HepG2 (cell line): ENCODE data around the gene KIAA0232. TPM values are rescaled to one million over a fixed set of nuclear protein-coding genes. Genes with fewer than 3 reads are reported as not detected.

Experiments
- ARID3A ChIP-seq: IDR thresholded peaks from 2 replicates; pipeline ENCODE4 v1.6.1; 2012; ENCODE audit warnings: low read depth, low read length, improper control_type of control experiment
- FLYWCH1 ChIP-seq: sonication (generic); formaldehyde crosslinking; IDR thresholded peaks from 2 replicates; pipeline ENCODE4 v1.8.1; 2023; ENCODE audit warnings: mild to moderate bottlenecking, missing genetic modification reagents
- GTF3A ChIP-seq: sonication (generic); formaldehyde crosslinking; conservative IDR thresholded peaks from 2 replicates; pipeline ENCODE4 v1.4.0; 2020; ENCODE audit warnings: mild to moderate bottlenecking, missing genetic modification reagents
- HIVEP1 ChIP-seq: sonication (generic); formaldehyde crosslinking; IDR thresholded peaks from 2 replicates; pipeline ENCODE4 v1.4.0; 2020; ENCODE audit warnings: mild to moderate bottlenecking, missing genetic modification reagents
- HMG20A ChIP-seq: IDR thresholded peaks from 2 replicates; pipeline ENCODE4 v1.6.1; 2016; ENCODE audit warnings: borderline replicate concordance
- HNF4G ChIP-seq, 2 experiments: sonication (generic) in 1 of 2; formaldehyde crosslinking in 1 of 2; IDR thresholded peaks; 2 replicates each; pipeline versions ENCODE4 v1.4.0 to v1.6.1; 2011 to 2020; ENCODE audit warnings: borderline replicate concordance in 2 of 2, low read depth in 2 of 2, mild to moderate bottlenecking in 2 of 2, low read length in 1 of 2, missing genetic modification reagents in 1 of 2, moderate library complexity in 1 of 2
- IRX3 ChIP-seq: sonication (generic); formaldehyde crosslinking; IDR thresholded peaks from 2 replicates; pipeline ENCODE4 v1.8.1; 2023; ENCODE audit warnings: mild to moderate bottlenecking, low read depth, missing genetic modification reagents, borderline replicate concordance
- MXD1 ChIP-seq: sonication (generic); formaldehyde crosslinking; IDR thresholded peaks from 2 replicates; pipeline ENCODE4 v1.4.0; 2020; ENCODE audit warnings: mild to moderate bottlenecking, missing genetic modification reagents
- MYPOP ChIP-seq: sonication (generic); formaldehyde crosslinking; IDR thresholded peaks from 2 replicates; pipeline ENCODE4 v1.8.1; 2023; ENCODE audit warnings: mild to moderate bottlenecking, moderate library complexity, missing genetic modification reagents
- RAD51 ChIP-seq: fragments of 450-650 bp; IDR thresholded peaks from 2 replicates; pipeline ENCODE4 v1.6.1; 2016; ENCODE audit warnings: borderline replicate concordance
- STAT5B ChIP-seq: sonication (generic); formaldehyde crosslinking; IDR thresholded peaks from 2 replicates; pipeline ENCODE4 v1.4.0; 2020; ENCODE audit warnings: missing genetic modification reagents
- TFDP1 ChIP-seq: IDR thresholded peaks from 2 replicates; pipeline ENCODE4 v1.6.1; 2016; ENCODE audit warnings: missing compliant biosample characterization, missing genetic modification reagents, borderline replicate concordance
- THAP9 ChIP-seq: sonication (generic); formaldehyde crosslinking; IDR thresholded peaks from 2 replicates; pipeline ENCODE4; 2020; ENCODE audit warnings: missing genetic modification reagents, mild to moderate bottlenecking, borderline replicate concordance
- XRCC5 ChIP-seq: fragments of 200-400 bp; formaldehyde crosslinking; optimal IDR thresholded peaks from 2 replicates; pipeline ENCODE3; 2017; ENCODE audit warnings: mild to moderate bottlenecking, low read length
- ZBTB7A ChIP-seq: sonication (generic); formaldehyde crosslinking; IDR thresholded peaks from 2 replicates; pipeline ENCODE4 v1.8.0; 2022; ENCODE audit warnings: mild to moderate bottlenecking, missing genetic modification reagents
- ZFP1 ChIP-seq: IDR thresholded peaks from 2 replicates; pipeline ENCODE4 v1.6.1; 2016
- ZNF337 ChIP-seq: sonication (generic); formaldehyde crosslinking; IDR thresholded peaks from 2 replicates; pipeline ENCODE4 v1.5.1; 2020; ENCODE audit warnings: missing genetic modification reagents, low read depth, mild to moderate bottlenecking, borderline replicate concordance
- ZNF567 ChIP-seq: sonication (generic); formaldehyde crosslinking; IDR thresholded peaks from 2 replicates; pipeline ENCODE4 v1.8.1; 2023; ENCODE audit warnings: mild to moderate bottlenecking, missing genetic modification reagents, borderline replicate concordance
- ZNF572 ChIP-seq: sonication (generic); formaldehyde crosslinking; IDR thresholded peaks from 2 replicates; pipeline ENCODE4 v1.5.1; 2020; ENCODE audit warnings: mild to moderate bottlenecking, missing genetic modification reagents
- ZNF597 ChIP-seq: sonication (generic); formaldehyde crosslinking; IDR thresholded peaks from 2 replicates; pipeline ENCODE4 v1.5.0; 2020; ENCODE audit warnings: missing genetic modification reagents
- ZNF720 ChIP-seq: sonication (generic); formaldehyde crosslinking; IDR thresholded peaks from 2 replicates; pipeline ENCODE4 v1.4.0; 2020; ENCODE audit warnings: missing genetic modification reagents
- polyA plus RNA-seq, 8 experiments: library from polyadenylated mRNA; depleted of rRNA in 3 of 8; stranded (reverse) in 7 of 8; unstranded in 1 of 8; fragments of >200 nt; fragmentation: Illumina TruSeq in 4 of 8; extraction: Trizol in 4 of 8; gene quantifications; 2 replicates each; pipeline versions ENCODE4 v1.2.1 to v1.2.3, GENCODE V29; 2011 to 2016; ENCODE audit warnings: low read depth in 4 of 8, missing spikeins in 1 of 8, mixed read lengths in 1 of 8; ENCODE audit not compliant: insufficient read depth in 1 of 8
- total RNA-seq, 5 experiments: library from RNA; depleted of rRNA; stranded (reverse); fragments of >200 nt; fragmentation: Illumina TruSeq; extraction: Trizol; gene quantifications; 2 replicates each; pipeline ENCODE4 v1.2.3, GENCODE V29; 2016; ENCODE audit warnings: low read depth in 1 of 5

Gene KIAA0232
- total and polyA plus RNA-seq, 2 of the 13 experiments (the other 11 are each of a cell fraction or from before 2014, with no cell fraction given): 7.8 to 17.1 TPM

- TF ChIP-seq ZNF597 (CRISPR knock-in tag) (no peak), IRX3 (CRISPR knock-in tag) (no peak), HMG20A (CRISPR knock-in tag) (no peak), ZNF567 (CRISPR knock-in tag) (no peak), ZFP1 (CRISPR knock-in tag) (no peak), FLYWCH1 (no peak), HIVEP1 (CRISPR knock-in tag) (no peak), ZBTB7A (CRISPR knock-in tag) (no peak), ZNF337 (no peak), MYPOP (0 out of 2 replicates have a peak, but pooled peaks have one; percentile 30), HNF4G (IDR thresholded peaks at IDR 0.05; ENCODE audit: borderline replicate concordance, low read depth, low read length) (no peak), HNF4G (CRISPR knock-in tag; IDR thresholded peaks at IDR 0.05; ENCODE audit: borderline replicate concordance, low read depth) (no peak; the same call in 1 of the 2 replicates), XRCC5 (peak; percentile 71), RAD51 (no peak), TFDP1 (CRISPR knock-in tag) (peak; percentile 74), STAT5B (CRISPR knock-in tag) (no peak), ARID3A (no peak), ZNF720 (CRISPR knock-in tag) (no peak), GTF3A (CRISPR knock-in tag) (no peak), ZNF572 (no peak), MXD1 (CRISPR knock-in tag) (no peak), THAP9 (CRISPR knock-in tag) (no peak)
Observed at GRCh38 chr4:6782147-6782845, at the start of gene KIAA0232 (continued).
